HepG2 (cell line): Measurements from ENCODE around the gene PCIF1. TPM values are rescaled to one million over a fixed set of nuclear protein-coding genes. Genes with fewer than 3 reads are reported as not detected.
A peak's percentile ranks its signal among the peaks of the same experiment; 100 is the strongest.

Source experiments
- ARHGAP35 ChIP-seq: sonication (generic); formaldehyde crosslinking; IDR thresholded peaks from 2 replicates; pipeline ENCODE4 v1.9.0; 2022; ENCODE audit warnings: mild to moderate bottlenecking, inconsistent platforms, moderate library complexity, missing genetic modification reagents, borderline replicate concordance
- BCL6 ChIP-seq: IDR thresholded peaks from 2 replicates; pipeline ENCODE4 v1.6.1; 2016; ENCODE audit warnings: missing genetic modification reagents, missing compliant biosample characterization
- CEBPG ChIP-seq: IDR thresholded peaks from 2 replicates; pipeline ENCODE4 v1.6.1; 2016
- EP300 ChIP-seq, 3 experiments: sonication (generic) in 1 of 3; formaldehyde crosslinking in 1 of 3; IDR thresholded peaks; 2 replicates each; pipeline versions ENCODE4 v1.5.1 to v1.6.1; 2011 to 2020; ENCODE audit warnings: low read depth in 2 of 3, low read length in 2 of 3, borderline replicate concordance in 1 of 3, improper control_type of control experiment in 1 of 3, mild to moderate bottlenecking in 1 of 3, missing genetic modification reagents in 1 of 3, moderate library complexity in 1 of 3
- FOXM1 ChIP-seq: sonication (generic); formaldehyde crosslinking; IDR thresholded peaks from 2 replicates; pipeline ENCODE4 v1.5.0; 2020; ENCODE audit warnings: missing genetic modification reagents
- GLI4 ChIP-seq: sonication (generic); formaldehyde crosslinking; IDR thresholded peaks from 2 replicates; pipeline ENCODE4 v1.5.1; 2020; ENCODE audit warnings: missing genetic modification reagents, mild to moderate bottlenecking, moderate library complexity, borderline replicate concordance
- KAT8 ChIP-seq: IDR thresholded peaks from 2 replicates; pipeline ENCODE4 v1.6.1; 2016; ENCODE audit warnings: missing genetic modification reagents, missing compliant biosample characterization
- KLF16 ChIP-seq, 2 experiments: sonication (generic) in 1 of 2; formaldehyde crosslinking in 1 of 2; IDR thresholded peaks; 2 replicates each; pipeline versions ENCODE4 v1.6.1 to v1.8.0; 2016 to 2023; ENCODE audit warnings: missing genetic modification reagents in 2 of 2, missing compliant biosample characterization in 1 of 2
- RAD21 ChIP-seq: fragments of 450-650 bp; formaldehyde crosslinking; IDR thresholded peaks from 2 replicates; pipeline ENCODE4 v1.5.0; 2020; ENCODE audit warnings: mild to moderate bottlenecking
- RBFOX2 ChIP-seq: fragments of 200-400 bp; formaldehyde crosslinking; IDR thresholded peaks from 2 replicates; pipeline ENCODE4 v1.6.1; 2017; ENCODE audit warnings: low read depth, mild to moderate bottlenecking, low read length
- RFX5 ChIP-seq: IDR thresholded peaks from 2 replicates; pipeline ENCODE4 v1.6.1; 2011; ENCODE audit warnings: low read depth, low read length, improper control_type of control experiment
- SCMH1 ChIP-seq: sonication (generic); formaldehyde crosslinking; IDR thresholded peaks from 2 replicates; pipeline ENCODE4 v1.9.0; 2021; ENCODE audit warnings: missing genetic modification reagents, mild to moderate bottlenecking, borderline replicate concordance
- SIX4 ChIP-seq: sonication (generic); formaldehyde crosslinking; IDR thresholded peaks from 2 replicates; pipeline ENCODE4 v1.4.0; 2020; ENCODE audit warnings: missing genetic modification reagents
- SMARCC2 ChIP-seq: fragments of 450-650 bp; IDR thresholded peaks from 2 replicates; pipeline ENCODE4 v1.6.1; 2017; ENCODE audit warnings: antibody characterized with exemption, mild to moderate bottlenecking
- SMARCE1 ChIP-seq: fragments of 450-650 bp; IDR thresholded peaks from 2 replicates; pipeline ENCODE4 v1.6.1; 2017; ENCODE audit warnings: borderline replicate concordance
- SSRP1 ChIP-seq: IDR thresholded peaks from 2 replicates; pipeline ENCODE4 v1.6.1; 2016; ENCODE audit warnings: control low read depth
- ZNF124 ChIP-seq: sonication (generic); formaldehyde crosslinking; IDR thresholded peaks from 2 replicates; pipeline ENCODE4 v1.4.0; 2020; ENCODE audit warnings: missing genetic modification reagents
- ZNF460 ChIP-seq: sonication (generic); formaldehyde crosslinking; IDR thresholded peaks from 2 replicates; pipeline ENCODE4 v1.5.1; 2020; ENCODE audit warnings: missing genetic modification reagents, mild to moderate bottlenecking, borderline replicate concordance
- ZNF501 ChIP-seq: sonication (generic); formaldehyde crosslinking; IDR thresholded peaks from 2 replicates; pipeline ENCODE4 v1.5.1; 2020; ENCODE audit warnings: mild to moderate bottlenecking, moderate library complexity, missing genetic modification reagents
- ZNF616 ChIP-seq: sonication (generic); formaldehyde crosslinking; IDR thresholded peaks from 2 replicates; pipeline ENCODE4 v1.5.0; 2020; ENCODE audit warnings: low read depth, mild to moderate bottlenecking, missing genetic modification reagents
- ZNF749 ChIP-seq: sonication (generic); formaldehyde crosslinking; IDR thresholded peaks from 2 replicates; pipeline ENCODE4 v1.8.0; 2022; ENCODE audit warnings: mild to moderate bottlenecking, missing genetic modification reagents, moderate library complexity, borderline replicate concordance
- ZNF773 ChIP-seq: sonication (generic); formaldehyde crosslinking; IDR thresholded peaks from 2 replicates; pipeline ENCODE4 v1.4.0; 2020; ENCODE audit warnings: missing genetic modification reagents, borderline replicate concordance
- ZNF878 ChIP-seq: sonication (generic); formaldehyde crosslinking; IDR thresholded peaks from 2 replicates; pipeline ENCODE4 v1.8.1; 2023; ENCODE audit warnings: mild to moderate bottlenecking, missing genetic modification reagents, moderate library complexity
- polyA plus RNA-seq, 8 experiments: library from polyadenylated mRNA; depleted of rRNA in 3 of 8; stranded (reverse) in 7 of 8; unstranded in 1 of 8; fragments of >200 nt; fragmentation: Illumina TruSeq in 4 of 8; extraction: Trizol in 4 of 8; gene quantifications; 2 replicates each; pipeline versions ENCODE4 v1.2.1 to v1.2.3, GENCODE V29; 2011 to 2016; ENCODE audit warnings: low read depth in 4 of 8, missing spikeins in 1 of 8, mixed read lengths in 1 of 8; ENCODE audit not compliant: insufficient read depth in 1 of 8
- total RNA-seq, 5 experiments: library from RNA; depleted of rRNA; stranded (reverse); fragments of >200 nt; fragmentation: Illumina TruSeq; extraction: Trizol; gene quantifications; 2 replicates each; pipeline ENCODE4 v1.2.3, GENCODE V29; 2016; ENCODE audit warnings: low read depth in 1 of 5
- TF ChIP-seq, protein P1 (sequence below): sonication (generic); formaldehyde crosslinking; IDR thresholded peaks from 2 replicates; pipeline ENCODE4 v1.4.0; 2020; ENCODE audit warnings: missing genetic modification reagents

The PCIF1 gene
- total and polyA plus RNA-seq, 2 of the 13 experiments (the other 11 are each of a cell fraction or from before 2014, with no cell fraction given), result 20.9 to 24.4 TPM

DNA sequence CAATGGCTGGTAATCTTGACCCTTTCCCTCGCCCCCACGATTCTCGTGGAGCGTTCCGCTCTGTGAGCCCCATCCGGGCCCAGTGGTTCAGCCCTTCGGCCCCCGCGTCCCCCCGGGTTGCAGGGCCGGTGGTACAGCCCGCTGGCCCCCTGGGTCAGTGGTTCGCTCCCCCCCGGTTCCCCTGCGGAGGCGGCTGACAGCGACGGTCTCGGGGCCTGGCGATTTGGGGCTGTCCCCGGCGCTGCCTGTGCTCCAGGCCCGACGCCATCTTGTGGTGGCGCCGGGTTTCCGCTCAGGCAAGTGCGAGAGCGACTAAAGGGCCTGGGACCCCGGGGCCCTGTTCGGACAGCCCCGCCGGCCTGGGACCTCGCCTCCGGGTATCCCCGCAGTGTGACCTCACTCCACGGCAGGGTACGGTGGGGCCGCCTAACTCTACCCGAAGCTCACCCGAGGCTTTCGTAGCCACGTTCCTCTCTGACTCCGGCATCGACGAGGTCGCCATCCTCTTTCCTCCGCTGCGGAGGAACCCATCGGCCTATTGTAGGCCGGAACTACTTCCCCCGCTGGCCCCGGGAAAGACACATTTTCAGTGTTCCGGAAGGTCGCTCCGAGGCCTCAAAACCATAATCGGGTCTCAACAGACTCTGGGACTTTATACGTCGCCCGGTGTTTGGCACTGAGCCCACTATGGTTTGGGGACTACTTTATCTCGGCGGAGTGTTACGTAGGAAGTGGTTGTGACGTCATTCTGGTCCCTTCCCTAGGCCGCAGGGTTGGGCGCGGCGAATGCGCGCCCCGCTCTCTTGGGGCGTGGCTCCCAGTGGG is 37.4 kb downstream of the PCIF1 start, which contains the start of gene ZNF335 (continued):
- peak in 1 of 2 experiments; percentile 39; a peak in 3 of 4 replicates for TF ChIP-seq EP300 (IDR thresholded peaks at IDR 0.05; ENCODE audit: low read depth in 2 of 2, low read length in 2 of 2)
- TF ChIP-seq EP300 (CRISPR knock-in tag; IDR thresholded peaks at IDR 0.05; ENCODE audit: borderline replicate concordance), result peak; percentile 26
- no peak for TF ChIP-seq FOXM1 (CRISPR knock-in tag)
- peak; percentile 91 for TF ChIP-seq RBFOX2
- TF ChIP-seq RFX5, result peak; percentile 91
- 0 out of 2 replicates have a peak, but pooled peaks have one; percentile 46 for TF ChIP-seq ZNF878 (CRISPR knock-in tag)
- TF ChIP-seq, protein P1, sequence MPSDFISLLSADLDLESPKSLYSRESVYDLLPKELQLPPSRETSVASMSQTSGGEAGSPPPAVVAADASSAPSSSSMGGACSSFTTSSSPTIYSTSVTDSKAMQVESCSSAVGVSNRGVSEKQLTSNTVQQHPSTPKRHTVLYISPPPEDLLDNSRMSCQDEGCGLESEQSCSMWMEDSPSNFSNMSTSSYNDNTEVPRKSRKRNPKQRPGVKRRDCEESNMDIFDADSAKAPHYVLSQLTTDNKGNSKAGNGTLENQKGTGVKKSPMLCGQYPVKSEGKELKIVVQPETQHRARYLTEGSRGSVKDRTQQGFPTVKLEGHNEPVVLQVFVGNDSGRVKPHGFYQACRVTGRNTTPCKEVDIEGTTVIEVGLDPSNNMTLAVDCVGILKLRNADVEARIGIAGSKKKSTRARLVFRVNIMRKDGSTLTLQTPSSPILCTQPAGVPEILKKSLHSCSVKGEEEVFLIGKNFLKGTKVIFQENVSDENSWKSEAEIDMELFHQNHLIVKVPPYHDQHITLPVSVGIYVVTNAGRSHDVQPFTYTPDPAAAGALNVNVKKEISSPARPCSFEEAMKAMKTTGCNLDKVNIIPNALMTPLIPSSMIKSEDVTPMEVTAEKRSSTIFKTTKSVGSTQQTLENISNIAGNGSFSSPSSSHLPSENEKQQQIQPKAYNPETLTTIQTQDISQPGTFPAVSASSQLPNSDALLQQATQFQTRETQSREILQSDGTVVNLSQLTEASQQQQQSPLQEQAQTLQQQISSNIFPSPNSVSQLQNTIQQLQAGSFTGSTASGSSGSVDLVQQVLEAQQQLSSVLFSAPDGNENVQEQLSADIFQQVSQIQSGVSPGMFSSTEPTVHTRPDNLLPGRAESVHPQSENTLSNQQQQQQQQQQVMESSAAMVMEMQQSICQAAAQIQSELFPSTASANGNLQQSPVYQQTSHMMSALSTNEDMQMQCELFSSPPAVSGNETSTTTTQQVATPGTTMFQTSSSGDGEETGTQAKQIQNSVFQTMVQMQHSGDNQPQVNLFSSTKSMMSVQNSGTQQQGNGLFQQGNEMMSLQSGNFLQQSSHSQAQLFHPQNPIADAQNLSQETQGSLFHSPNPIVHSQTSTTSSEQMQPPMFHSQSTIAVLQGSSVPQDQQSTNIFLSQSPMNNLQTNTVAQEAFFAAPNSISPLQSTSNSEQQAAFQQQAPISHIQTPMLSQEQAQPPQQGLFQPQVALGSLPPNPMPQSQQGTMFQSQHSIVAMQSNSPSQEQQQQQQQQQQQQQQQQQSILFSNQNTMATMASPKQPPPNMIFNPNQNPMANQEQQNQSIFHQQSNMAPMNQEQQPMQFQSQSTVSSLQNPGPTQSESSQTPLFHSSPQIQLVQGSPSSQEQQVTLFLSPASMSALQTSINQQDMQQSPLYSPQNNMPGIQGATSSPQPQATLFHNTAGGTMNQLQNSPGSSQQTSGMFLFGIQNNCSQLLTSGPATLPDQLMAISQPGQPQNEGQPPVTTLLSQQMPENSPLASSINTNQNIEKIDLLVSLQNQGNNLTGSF (CRISPR knock-in tag), result no peak; the same call in 1 of the 2 replicates
- peak; percentile 42; the same call in 1 of the 2 replicates for TF ChIP-seq CEBPG (CRISPR knock-in tag)
- TF ChIP-seq GLI4 (CRISPR knock-in tag), result no peak; the same call in 1 of the 2 replicates
- 0 out of 2 replicates have a peak, but pooled peaks have one; percentile 46 for TF ChIP-seq SMARCC2
- TF ChIP-seq KLF16 (CRISPR knock-in tag; IDR thresholded peaks at IDR 0.05), result peak in 1 of 2 experiments; percentile 97
- TF ChIP-seq ARHGAP35 (CRISPR knock-in tag), result no peak; the same call in 1 of the 2 replicates
- peak; percentile 83 for TF ChIP-seq ZNF124 (CRISPR knock-in tag)
- peak; percentile 39 for TF ChIP-seq SIX4 (CRISPR knock-in tag)
- TF ChIP-seq ZNF773, result peak; percentile 68
- 0 out of 2 replicates have a peak, but pooled peaks have one; percentile 17 for TF ChIP-seq BCL6 (CRISPR knock-in tag)
- TF ChIP-seq SSRP1 (CRISPR knock-in tag), result peak; percentile 84; the same call in 1 of the 2 replicates
- no peak for TF ChIP-seq SMARCE1
- peak; percentile 99 for TF ChIP-seq ZNF501 (CRISPR knock-in tag)
- TF ChIP-seq ZNF616 (CRISPR knock-in tag), result peak; percentile 94
- TF ChIP-seq KAT8 (CRISPR knock-in tag), result peak; percentile 96
- no peak for TF ChIP-seq SCMH1 (CRISPR knock-in tag)
- TF ChIP-seq ZNF749 (CRISPR knock-in tag), result peak; percentile 93
- TF ChIP-seq RAD21, result peak; percentile 44
- no peak; the same call in 1 of the 2 replicates for TF ChIP-seq ZNF460 (CRISPR knock-in tag)
